Activated T-cell treated with anti-CD3 and anti-CD28 coated beads for 48 hours (primary cell): ENCODE measurements around the gene SLC2A10.
"Not testable (repeated sequence)": the region's sequence is repeated elsewhere in the genome, so short reads cannot be mapped to it uniquely, and the experiment has no call there.

ENCODE experiments used
- DNase-seq: peaks from one replicate; pipeline ENCODE4 v3.0.0-alpha.2; 2020; ENCODE audit warnings: low read depth

SLC2A10 gene

GRCh38 chr20:46709459-46710152 is at the start of gene SLC2A10:
Gene SLC2A10 (plus strand): TSS chr20:46709649. CDS start chr20:46709737, 88 bp downstream.
- no peak for DNase-seq

GRCh38 chr20:46660487-46660886 is 49.0 kb upstream of the SLC2A10 start:
- DNase-seq: no peak

- DNase-seq: no peak
Measured at GRCh38 chr20:46661659-46662058, 47.8 kb upstream of the SLC2A10 start.

GRCh38 chr20:46663531-46663930 is 45.9 kb upstream of the SLC2A10 start:
- no peak for DNase-seq

GRCh38 chr20:46665602-46666001 is 43.8 kb upstream of the SLC2A10 start:
- DNase-seq: no peak

GRCh38 chr20:46666306-46666705 is 43.1 kb upstream of the SLC2A10 start:
- no peak for DNase-seq

- DNase-seq: no peak
Measured at GRCh38 chr20:46666818-46667515, 42.5 kb upstream of the SLC2A10 start.

- no peak for DNase-seq
Measured at GRCh38 chr20:46670228-46670584, 39.2 kb upstream of the SLC2A10 start.

GRCh38 chr20:46670585-46671584 is 38.6 kb upstream of the SLC2A10 start:
- DNase-seq: no peak

GRCh38 chr20:46671866-46672542 is 37.4 kb upstream of the SLC2A10 start:
- no peak for DNase-seq

- no peak for DNase-seq
Measured at GRCh38 chr20:46672543-46673148, 36.8 kb upstream of the SLC2A10 start.

- DNase-seq: no peak
Measured at GRCh38 chr20:46673394-46674252, 35.8 kb upstream of the SLC2A10 start.

GRCh38 chr20:46674253-46675083 is 35.0 kb upstream of the SLC2A10 start:
- no peak for DNase-seq

GRCh38 chr20:46676649-46677316 is 32.7 kb upstream of the SLC2A10 start:
- DNase-seq: not testable (repeated sequence)

- DNase-seq: no peak
Measured at GRCh38 chr20:46677608-46678007, 31.8 kb upstream of the SLC2A10 start.

GRCh38 chr20:46678516-46678915 is 30.9 kb upstream of the SLC2A10 start:
- no peak for DNase-seq

- no peak for DNase-seq
Measured at GRCh38 chr20:46680684-46681031, 28.8 kb upstream of the SLC2A10 start.

GRCh38 chr20:46681032-46681854 is 28.2 kb upstream of the SLC2A10 start:
- peak; percentile 53 for DNase-seq
